ENCODE results near the gene FAM3D.

- TF ChIP-seq EZH2 (IDR thresholded peaks at IDR 0.05) (no peak), POLR2AphosphoS5 (IDR thresholded peaks at IDR 0.05; ENCODE audit: borderline replicate concordance, low read depth, low read length) (no peak)
Measured at GRCh38 chr3:58711871-58712270, 45.3 kb upstream of the FAM3D start.

Data from SK-N-MC (cell line).